ENCODE measurements around the gene XPC.

- TF ChIP-seq CTCF (conservative IDR thresholded peaks at IDR 0.05; ENCODE audit: low read depth, low read length) = peak; percentile 61
- no peak for TF ChIP-seq EZH2 (IDR thresholded peaks at IDR 0.05; ENCODE audit: borderline replicate concordance, low read depth, low read length, poor library complexity, severe bottlenecking)
Measured at GRCh38 chr3:14216257-14217048, 38.1 kb upstream of the XPC start.
